HepG2 (cell line): ENCODE data around the gene CCT7.

Source experiments
- CSRNP1 ChIP-seq: sonication (generic); formaldehyde crosslinking; IDR thresholded peaks from 2 replicates; pipeline ENCODE4 v1.8.1; 2023; ENCODE audit warnings: mild to moderate bottlenecking, missing genetic modification reagents
- DPF2 ChIP-seq: sonication (generic); formaldehyde crosslinking; IDR thresholded peaks from 2 replicates; pipeline ENCODE4 v1.4.0; 2020; ENCODE audit warnings: mild to moderate bottlenecking, low read depth, missing genetic modification reagents, borderline replicate concordance
- TARDBP ChIP-seq: sonication (generic); formaldehyde crosslinking; IDR thresholded peaks from 2 replicates; pipeline ENCODE4 v1.8.0; 2022; ENCODE audit warnings: mild to moderate bottlenecking, missing genetic modification reagents
- ZBTB1 ChIP-seq: sonication (generic); formaldehyde crosslinking; IDR thresholded peaks from 2 replicates; pipeline ENCODE4 v1.4.0; 2020; ENCODE audit warnings: missing genetic modification reagents, borderline replicate concordance

- TF ChIP-seq TARDBP (CRISPR knock-in tag) (no peak), CSRNP1 (CRISPR knock-in tag) (no peak), ZBTB1 (CRISPR knock-in tag) (no peak; the same call in 1 of the 2 replicates), DPF2 (no peak)
Observed at GRCh38 chr2:73291093-73291460, 57.0 kb downstream of the CCT7 start.
